Mesenchymal stem cell (in vitro differentiated cells and primary cell): Measurements from ENCODE around the gene RNASET2.

Experiments used
- DNase-seq: peaks from one replicate; pipeline ENCODE4 v3.0.0-alpha.2; 2013
- H2AFZ ChIP-seq: one replicate; pipeline ENCODE4 v1.6.1; 2013; ENCODE audit warnings: low read depth, mild to moderate bottlenecking, control low read depth, inconsistent platforms, low read length, moderate library complexity
- H2AK5ac ChIP-seq: 2 replicates; pipeline ENCODE4 v1.6.1; 2013; ENCODE audit warnings: low read length, moderate library complexity, mild to moderate bottlenecking, inconsistent platforms; ENCODE audit not compliant: severe bottlenecking
- H2BK120ac ChIP-seq: one replicate; pipeline ENCODE4 v1.6.1; 2013; ENCODE audit warnings: low read depth, mild to moderate bottlenecking, inconsistent platforms, low read length, moderate library complexity
- H2BK12ac ChIP-seq, 2 experiments: one replicate each; pipeline ENCODE4 v1.6.1; 2013; ENCODE audit warnings: inconsistent platforms in 2 of 2, low read length in 2 of 2, mild to moderate bottlenecking in 2 of 2, moderate library complexity in 2 of 2, control low read depth in 1 of 2
- H2BK15ac ChIP-seq: one replicate; pipeline ENCODE4 v1.6.1; 2013; ENCODE audit warnings: mild to moderate bottlenecking, low read depth, inconsistent platforms; ENCODE audit not compliant: poor library complexity, severe bottlenecking
- H2BK5ac ChIP-seq: 2 replicates; pipeline ENCODE4 v1.6.1; 2013; ENCODE audit warnings: low read depth, mild to moderate bottlenecking, low read length, control low read depth, inconsistent platforms; ENCODE audit not compliant: poor library complexity, severe bottlenecking
- H3K14ac ChIP-seq, 2 experiments: one replicate each; pipeline ENCODE4 v1.6.1; 2013; ENCODE audit warnings: inconsistent platforms in 2 of 2, low read length in 2 of 2, control low read depth in 1 of 2, mild to moderate bottlenecking in 1 of 2, moderate library complexity in 1 of 2
- H3K18ac ChIP-seq, 2 experiments: one replicate each; pipeline ENCODE4 v1.6.1; 2013; ENCODE audit warnings: inconsistent platforms in 2 of 2, low read length in 2 of 2, control low read depth in 1 of 2, low read depth in 1 of 2, mild to moderate bottlenecking in 1 of 2
- H3K23ac ChIP-seq, 2 experiments: one replicate each; pipeline ENCODE4 v1.6.1; 2013; ENCODE audit warnings: inconsistent platforms in 2 of 2, low read length in 2 of 2, mild to moderate bottlenecking in 2 of 2, moderate library complexity in 2 of 2, control low read depth in 1 of 2
- H3K27ac ChIP-seq: 2 replicates; pipeline ENCODE4 v1.5.1; 2013; ENCODE audit warnings: mild to moderate bottlenecking, moderate library complexity, low read length, control low read depth, inconsistent platforms; ENCODE audit not compliant: poor library complexity, severe bottlenecking
- H3K27me3 ChIP-seq, 2 experiments: 2 replicates each; pipeline versions ENCODE4 v1.6.1 to v1.7.0; 2013; ENCODE audit warnings: low read length in 2 of 2, mild to moderate bottlenecking in 2 of 2, moderate library complexity in 2 of 2, control low read depth in 1 of 2, inconsistent platforms in 1 of 2; ENCODE audit not compliant: control insufficient read depth in 1 of 2, insufficient read depth in 1 of 2
- H3K36me3 ChIP-seq, 2 experiments: 2 replicates each; pipeline versions ENCODE4 v1.6.1 to v1.7.0; 2013; ENCODE audit warnings: low read length in 2 of 2, control low read depth in 1 of 2, inconsistent platforms in 1 of 2, low read depth in 1 of 2, mild to moderate bottlenecking in 1 of 2; ENCODE audit not compliant: insufficient read depth in 2 of 2, control insufficient read depth in 1 of 2
- H3K4ac ChIP-seq, 2 experiments: one replicate each; pipeline ENCODE4 v1.6.1; 2013; ENCODE audit warnings: inconsistent platforms in 2 of 2, low read length in 2 of 2, mild to moderate bottlenecking in 2 of 2, moderate library complexity in 2 of 2, control low read depth in 1 of 2, low read depth in 1 of 2
- H3K4me1 ChIP-seq: 2 replicates; pipeline ENCODE4 v1.6.1; 2013; ENCODE audit warnings: low read depth, low read length, control low read depth; ENCODE audit not compliant: control insufficient read depth, insufficient read depth
- H3K4me2 ChIP-seq: 2 replicates; pipeline ENCODE4 v1.6.1; 2013; ENCODE audit warnings: low read length, mild to moderate bottlenecking, inconsistent platforms; ENCODE audit not compliant: poor library complexity, severe bottlenecking
- H3K4me3 ChIP-seq, 2 experiments: 2 replicates each; pipeline versions ENCODE4 v1.5.1 to v1.7.0; 2013; ENCODE audit warnings: low read length in 2 of 2, mild to moderate bottlenecking in 2 of 2, control low read depth in 1 of 2, low read depth in 1 of 2; ENCODE audit not compliant: insufficient read depth in 1 of 2
- H3K79me1 ChIP-seq: replicated peaks from 2 replicates; pipeline ENCODE4 v1.6.1; 2013; ENCODE audit warnings: mild to moderate bottlenecking, control low read depth, low read length, inconsistent platforms; ENCODE audit not compliant: poor library complexity, severe bottlenecking
- H3K9ac ChIP-seq: 2 replicates; pipeline ENCODE4 v1.7.0; 2013; ENCODE audit warnings: mild to moderate bottlenecking, low read length, moderate library complexity
- H3K9me3 ChIP-seq: 2 replicates; pipeline ENCODE4 v1.7.0; 2013; ENCODE audit warnings: mild to moderate bottlenecking, low read length; ENCODE audit not compliant: control insufficient read depth
- H4K8ac ChIP-seq: one replicate; pipeline ENCODE4 v1.6.1; 2013; ENCODE audit warnings: inconsistent platforms, mild to moderate bottlenecking, low read length, moderate library complexity
- H4K91ac ChIP-seq: one replicate; pipeline ENCODE4 v1.6.1; 2013; ENCODE audit warnings: mild to moderate bottlenecking, low read length, inconsistent platforms
- WGBS: methylation state at CpG from one replicate; pipeline ENCODE4 v1.1.7; 2013; ENCODE audit warnings: mixed read lengths; 5-methylcytosine and 5-hydroxymethylcytosine counted together

The RNASET2 gene

DNA sequence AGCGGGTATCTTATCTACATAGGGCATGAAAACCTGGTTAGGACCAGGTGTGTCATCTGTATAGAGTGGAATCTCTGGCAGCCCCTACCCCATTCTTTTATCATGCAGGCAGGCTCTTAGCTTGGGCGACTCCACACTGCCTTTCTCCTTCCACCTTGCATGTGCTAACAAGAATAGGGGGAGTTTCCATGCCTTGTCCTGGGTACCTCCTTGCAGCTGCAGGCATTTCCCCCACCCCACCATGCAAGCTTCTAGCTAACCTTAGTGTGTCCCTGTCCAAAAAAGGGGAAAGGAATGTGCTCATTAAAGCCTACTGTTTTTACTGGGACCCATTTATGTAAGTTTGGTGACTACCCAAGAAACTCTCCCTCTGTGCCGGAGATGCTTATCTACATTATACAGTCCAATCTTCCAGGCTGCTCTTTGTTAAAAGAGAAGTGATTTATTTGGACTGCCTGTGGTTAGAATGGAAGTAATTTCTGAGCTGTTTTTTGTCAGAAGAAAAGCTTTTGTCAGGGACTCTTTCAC lies 32.4 kb upstream of the RNASET2 start:
- no peak overlapping the region for H3K14ac ChIP-seq
- no peak overlapping the region for H3K9ac ChIP-seq
- H2AK5ac ChIP-seq: no peak overlapping the region
- H3K27ac ChIP-seq: no peak overlapping the region
- no peak overlapping the region for H2BK5ac ChIP-seq
- whole genome bisulfite sequencing: 100% methylated on average over 2 of the region's 3 CpGs
- no peak overlapping the region for H3K23ac ChIP-seq
- no peaks in the 10 kb centered on the region for H3K27me3 ChIP-seq
- H2BK120ac ChIP-seq: no peak overlapping the region
- H2AFZ ChIP-seq: no peak overlapping the region
- H3K36me3 ChIP-seq: no peaks in the 10 kb centered on the region
- H3K4ac ChIP-seq: no peak overlapping the region
- H2BK15ac ChIP-seq: no peak overlapping the region
- H4K8ac ChIP-seq: no peak overlapping the region
- H3K18ac ChIP-seq: no peak overlapping the region
- no peaks in the 10 kb centered on the region for H3K4me1 ChIP-seq
- H3K4me3 ChIP-seq: no peak overlapping the region
- H2BK12ac ChIP-seq: no peak overlapping the region
- H3K9me3 ChIP-seq: no peaks in the 10 kb centered on the region
- no peak overlapping the region for H3K4me2 ChIP-seq
- peaks cover 27% of the 10 kb centered on the region for H3K79me1 ChIP-seq
- DNase-seq: no peak
- no peak overlapping the region for H4K91ac ChIP-seq

DNA sequence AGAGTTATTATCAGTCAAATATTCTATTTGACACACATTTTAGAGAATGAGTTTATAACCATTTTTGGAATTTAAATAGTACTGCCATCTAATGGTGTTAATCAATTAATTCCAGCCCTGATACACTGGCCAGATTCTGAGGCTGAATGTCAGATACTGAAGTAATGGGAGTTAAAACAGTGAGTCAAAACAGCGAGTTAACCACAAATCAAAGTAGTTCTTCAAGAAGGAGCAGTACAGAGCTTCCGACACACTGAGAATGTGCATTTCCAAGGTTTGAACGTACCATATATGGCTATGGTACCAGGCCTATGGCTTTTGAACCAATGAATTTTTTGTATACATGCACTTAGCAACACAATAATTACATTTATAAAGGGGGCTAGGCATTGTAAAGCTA lies 31.6 kb upstream of the RNASET2 start:
- Histone ChIP-seq H3K79me1 (peaks cover 26% of the 10 kb centered on the region), H2AFZ (no peak overlapping the region), H3K4me1 (no peaks in the 10 kb centered on the region), H2BK15ac (no peak overlapping the region), H3K27ac (no peak overlapping the region), H4K91ac (no peak overlapping the region), H3K9ac (no peak overlapping the region), H3K27me3 (no peaks in the 10 kb centered on the region), H3K4me2 (no peak overlapping the region), H3K14ac (no peak overlapping the region), H3K9me3 (no peaks in the 10 kb centered on the region), H2BK12ac (no peak overlapping the region), H3K4ac (no peak overlapping the region), H3K23ac (no peak overlapping the region), H2BK5ac (no peak overlapping the region), H3K18ac (no peak overlapping the region), H2AK5ac (no peak overlapping the region), H4K8ac (no peak overlapping the region), H3K36me3 (no peaks in the 10 kb centered on the region), H3K4me3 (no peak overlapping the region), H2BK120ac (no peak overlapping the region)
- no peak for DNase-seq
- 95% methylated on average over 2 of the region's 3 CpGs for WGBS

DNA sequence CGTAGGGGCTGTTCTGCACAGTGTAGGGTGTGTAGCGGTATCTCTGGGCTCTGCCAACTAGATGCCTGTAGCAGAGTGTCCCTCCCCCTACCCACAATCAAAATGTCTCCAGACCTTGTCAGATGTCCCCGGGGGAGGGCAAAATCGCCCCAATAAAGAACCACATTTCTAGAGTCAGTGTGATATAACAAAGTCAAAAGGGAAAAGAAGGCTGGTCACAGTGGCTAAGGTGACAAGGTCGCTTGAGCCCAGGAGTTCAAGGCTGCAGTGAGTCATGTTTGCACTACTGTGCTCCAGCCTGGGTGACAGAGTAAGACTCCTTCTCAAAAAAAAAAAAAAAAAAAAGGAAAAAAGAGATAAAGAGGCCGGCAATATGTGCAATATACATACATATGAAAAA lies 31.1 kb upstream of the RNASET2 start:
- H3K4me3 ChIP-seq: no peak overlapping the region
- H2AK5ac ChIP-seq: no peak overlapping the region
- DNase-seq: no peak
- H2BK12ac ChIP-seq: no peak overlapping the region
- no peaks in the 10 kb centered on the region for H3K36me3 ChIP-seq
- no peak overlapping the region for H4K91ac ChIP-seq
- no peaks in the 10 kb centered on the region for H3K4me1 ChIP-seq
- H3K27ac ChIP-seq: no peak overlapping the region
- WGBS: 87% methylated on average over 3 of the region's 6 CpGs
- no peaks in the 10 kb centered on the region for H3K9me3 ChIP-seq
- no peak overlapping the region for H3K14ac ChIP-seq
- no peak overlapping the region for H3K4ac ChIP-seq
- no peak overlapping the region for H3K23ac ChIP-seq
- no peak overlapping the region for H3K9ac ChIP-seq
- H3K79me1 ChIP-seq: peaks cover 25% of the 10 kb centered on the region
- no peak overlapping the region for H2BK15ac ChIP-seq
- no peaks in the 10 kb centered on the region for H3K27me3 ChIP-seq
- H2AFZ ChIP-seq: no peak overlapping the region
- H2BK120ac ChIP-seq: no peak overlapping the region
- no peak overlapping the region for H4K8ac ChIP-seq
- H2BK5ac ChIP-seq: no peak overlapping the region
- peak overlapping the region in 1 of 2 experiments; percentile 40 for H3K18ac ChIP-seq
- H3K4me2 ChIP-seq: no peak overlapping the region

DNA sequence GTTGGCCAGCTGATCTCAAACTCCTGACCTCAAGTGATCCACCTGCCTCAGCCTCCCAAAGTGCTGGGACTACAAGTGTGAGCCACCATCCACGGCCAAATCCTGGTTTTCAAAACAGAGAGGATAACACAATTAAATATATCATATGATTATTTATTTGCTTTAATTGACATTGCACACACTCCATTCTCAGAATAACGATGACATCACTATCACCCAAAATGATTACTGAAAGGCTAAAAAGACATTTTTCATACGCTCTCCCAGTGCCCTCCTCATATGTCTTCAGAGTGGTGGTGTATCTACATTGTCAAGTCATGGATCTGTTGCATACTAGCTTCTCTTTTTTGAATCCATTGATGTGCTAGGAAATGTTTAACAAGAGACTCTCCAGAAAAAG lies 24.4 kb upstream of the RNASET2 start:
- no peak overlapping the region for H2BK5ac ChIP-seq
- H3K4me3 ChIP-seq: no peak overlapping the region
- H3K4ac ChIP-seq: no peak overlapping the region
- no peak overlapping the region for H2AFZ ChIP-seq
- no peak overlapping the region for H2BK12ac ChIP-seq
- no peak overlapping the region for H2AK5ac ChIP-seq
- H2BK15ac ChIP-seq: no peak overlapping the region
- no peaks in the 10 kb centered on the region for H3K4me1 ChIP-seq
- no peak overlapping the region for H4K8ac ChIP-seq
- H3K27ac ChIP-seq: no peak overlapping the region
- H4K91ac ChIP-seq: no peak overlapping the region
- no peak overlapping the region for H3K18ac ChIP-seq
- H3K14ac ChIP-seq: no peak overlapping the region
- DNase-seq: no peak
- no peak overlapping the region for H3K23ac ChIP-seq
- H3K27me3 ChIP-seq: no peaks in the 10 kb centered on the region
- H3K9ac ChIP-seq: no peak overlapping the region
- H3K9me3 ChIP-seq: no peaks in the 10 kb centered on the region
- no peak overlapping the region for H3K4me2 ChIP-seq
- H3K79me1 ChIP-seq: peaks cover 6% of the 10 kb centered on the region
- no peak overlapping the region for H2BK120ac ChIP-seq
- H3K36me3 ChIP-seq: no peaks in the 10 kb centered on the region
- 100% methylated on average over 1 of the region's 3 CpGs for WGBS
